Measurements from ENCODE around the gene C7orf25.
A peak's percentile ranks its signal among the peaks of the same experiment; 100 is the strongest.

C7orf25 gene

DNA sequence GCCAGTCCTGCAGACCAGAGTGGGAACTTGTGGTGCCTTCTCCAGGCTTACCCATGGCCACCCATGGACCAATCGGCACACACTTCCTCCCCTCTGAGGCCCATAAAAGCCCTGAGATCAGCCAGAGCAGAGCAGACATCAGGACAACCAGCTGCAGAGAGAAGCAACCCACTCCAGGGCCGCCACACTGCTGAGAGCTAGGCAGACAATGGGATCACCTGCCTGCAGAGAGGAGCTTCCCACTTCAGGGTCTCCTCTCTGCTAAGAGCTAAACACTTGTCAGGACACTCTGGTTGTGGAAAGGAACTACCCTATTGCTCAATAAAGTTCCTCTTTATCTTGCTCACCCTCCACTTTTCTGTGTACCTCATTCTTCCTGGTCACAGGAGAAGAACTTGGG, 34.0 kb downstream of the C7orf25 start:
- DNase-seq (ENCODE audit: low read depth) = no peak

DNA sequence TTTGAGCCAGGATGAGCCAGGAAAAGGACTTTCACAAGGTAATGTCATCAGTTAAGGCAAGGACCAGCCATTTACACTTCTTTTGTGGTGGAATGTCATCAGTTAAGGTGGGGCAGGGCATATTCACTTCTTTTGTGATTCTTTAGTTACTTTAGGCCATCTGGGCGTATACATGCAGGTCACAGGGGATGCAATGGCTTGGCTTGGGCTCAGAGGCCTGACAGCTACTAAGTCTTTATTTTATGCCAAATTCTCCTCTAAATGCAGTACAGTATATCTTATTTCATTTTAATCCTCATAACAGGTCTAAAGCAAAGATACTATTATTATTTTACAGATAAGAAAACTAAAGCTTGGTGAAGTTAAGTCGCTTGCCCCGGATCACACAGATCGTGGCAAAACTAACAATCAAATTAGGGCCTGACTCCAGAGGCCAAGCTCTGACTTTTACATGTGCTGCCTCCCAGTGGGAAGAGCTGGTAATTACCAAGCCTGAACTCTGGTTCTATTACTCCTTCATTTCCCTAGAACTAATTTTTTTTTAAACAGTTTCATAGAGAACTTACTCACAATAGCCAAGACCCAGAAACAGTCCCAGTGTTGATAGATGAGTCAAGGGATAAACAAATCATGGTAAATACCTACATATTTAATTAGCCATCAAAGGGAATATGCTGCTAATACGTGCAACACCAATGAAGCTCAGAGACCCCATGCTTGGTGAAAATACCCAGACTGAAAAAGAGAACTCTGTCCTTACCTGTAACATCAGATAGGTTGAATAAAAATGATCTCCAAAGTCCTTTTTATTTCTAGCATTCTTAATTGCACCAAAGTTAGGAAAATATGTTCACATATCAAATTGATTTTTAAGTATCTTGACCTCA, 35.4 kb downstream of the C7orf25 start:
- DNase-seq (ENCODE audit: low read depth) = peak; percentile 74

- DNase-seq (ENCODE audit: low read depth) = peak; percentile 39
These were observed 42.5 kb downstream of the C7orf25 start for GRCh38 chr7:42869131-42870020.

- DNase-seq (ENCODE audit: low read depth) = no peak
These were observed 43.4 kb downstream of the C7orf25 start for GRCh38 chr7:42868480-42868879.
